HL-60 (cell line): Measurements from ENCODE around the gene ICAM3.

ENCODE experiments used
- REST ChIP-seq: IDR thresholded peaks from 2 replicates; pipeline ENCODE4 v1.6.1; 2012; ENCODE audit warnings: low read depth; ENCODE audit not compliant: insufficient replicate concordance
- TF ChIP-seq, protein P1 (sequence below): IDR thresholded peaks from one replicate; pipeline ENCODE4 v1.5.1; 2011; ENCODE audit warnings: low read length, control low read depth, inconsistent platforms; ENCODE audit not compliant: insufficient read depth

DNA sequence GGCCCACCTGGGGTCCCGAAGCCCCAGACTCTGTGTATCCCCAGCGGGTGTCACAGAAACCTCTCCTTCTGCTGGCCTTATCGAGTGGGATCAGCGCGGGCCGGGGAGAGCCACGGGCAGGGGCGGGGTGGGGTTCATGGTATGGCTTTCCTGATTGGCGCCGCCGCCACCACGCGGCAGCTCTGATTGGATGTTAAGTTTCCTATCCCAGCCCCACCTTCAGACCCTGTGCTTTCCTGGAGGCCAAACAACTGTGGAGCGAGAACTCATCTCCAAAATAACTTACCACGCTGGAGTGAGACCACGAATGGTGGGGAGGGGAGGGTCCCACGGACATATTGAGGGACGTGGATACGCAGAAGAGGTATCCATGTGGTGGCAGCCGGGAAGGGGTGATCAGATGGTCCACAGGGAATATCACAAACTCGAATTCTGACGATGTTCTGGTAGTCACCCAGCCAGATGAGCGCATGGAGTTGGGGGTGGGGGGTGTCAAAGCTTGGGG lies 50.7 kb downstream of the ICAM3 start:
- no peak for TF ChIP-seq REST
- TF ChIP-seq, protein P1, sequence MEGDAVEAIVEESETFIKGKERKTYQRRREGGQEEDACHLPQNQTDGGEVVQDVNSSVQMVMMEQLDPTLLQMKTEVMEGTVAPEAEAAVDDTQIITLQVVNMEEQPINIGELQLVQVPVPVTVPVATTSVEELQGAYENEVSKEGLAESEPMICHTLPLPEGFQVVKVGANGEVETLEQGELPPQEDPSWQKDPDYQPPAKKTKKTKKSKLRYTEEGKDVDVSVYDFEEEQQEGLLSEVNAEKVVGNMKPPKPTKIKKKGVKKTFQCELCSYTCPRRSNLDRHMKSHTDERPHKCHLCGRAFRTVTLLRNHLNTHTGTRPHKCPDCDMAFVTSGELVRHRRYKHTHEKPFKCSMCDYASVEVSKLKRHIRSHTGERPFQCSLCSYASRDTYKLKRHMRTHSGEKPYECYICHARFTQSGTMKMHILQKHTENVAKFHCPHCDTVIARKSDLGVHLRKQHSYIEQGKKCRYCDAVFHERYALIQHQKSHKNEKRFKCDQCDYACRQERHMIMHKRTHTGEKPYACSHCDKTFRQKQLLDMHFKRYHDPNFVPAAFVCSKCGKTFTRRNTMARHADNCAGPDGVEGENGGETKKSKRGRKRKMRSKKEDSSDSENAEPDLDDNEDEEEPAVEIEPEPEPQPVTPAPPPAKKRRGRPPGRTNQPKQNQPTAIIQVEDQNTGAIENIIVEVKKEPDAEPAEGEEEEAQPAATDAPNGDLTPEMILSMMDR: no peak
